ENCODE measurements around the gene CARD11.

CARD11 gene

GRCh38 chr7:2953099-2953498 lies 90.6 kb downstream of the CARD11 start:
- TF ChIP-seq ZNF70 (CRISPR knock-in tag; IDR thresholded peaks at IDR 0.05): no peak
- TF ChIP-seq TCF4 (CRISPR knock-in tag; IDR thresholded peaks at IDR 0.05; ENCODE audit: borderline replicate concordance): no peak
- no peak for TF ChIP-seq ARNTL (CRISPR knock-in tag; IDR thresholded peaks at IDR 0.05; ENCODE audit: borderline replicate concordance, low read depth)
- no peak for TF ChIP-seq CSDC2 (CRISPR knock-in tag; IDR thresholded peaks at IDR 0.05)
- no peak for TF ChIP-seq ISL1 (CRISPR knock-in tag; IDR thresholded peaks at IDR 0.05)
- TF ChIP-seq CSRNP3 (CRISPR knock-in tag; IDR thresholded peaks at IDR 0.05): no peak
- no peak for TF ChIP-seq CREB5 (CRISPR knock-in tag; IDR thresholded peaks at IDR 0.05; ENCODE audit: low read depth)
- TF ChIP-seq ZFP30 (CRISPR knock-in tag; IDR thresholded peaks at IDR 0.05): no peak
- no peak for TF ChIP-seq ZFP3 (CRISPR knock-in tag; IDR thresholded peaks at IDR 0.05)
- TF ChIP-seq PATZ1 (CRISPR knock-in tag; IDR thresholded peaks at IDR 0.05; ENCODE audit: borderline replicate concordance): no peak
- TF ChIP-seq PPARA (CRISPR knock-in tag; IDR thresholded peaks at IDR 0.05; ENCODE audit: borderline replicate concordance): no peak
- no peak for TF ChIP-seq ZNF565 (CRISPR knock-in tag; conservative IDR thresholded peaks at IDR 0.05; ENCODE audit: low read depth)
- TF ChIP-seq SNAI2 (CRISPR knock-in tag; IDR thresholded peaks at IDR 0.05): no peak
- no peak for TF ChIP-seq TOX (CRISPR knock-in tag; IDR thresholded peaks at IDR 0.05; ENCODE audit: borderline replicate concordance)
- TF ChIP-seq OSR1 (CRISPR knock-in tag; IDR thresholded peaks at IDR 0.05): no peak
- no peak for TF ChIP-seq ZNF8 (CRISPR knock-in tag; IDR thresholded peaks at IDR 0.05)
- TF ChIP-seq RARB (CRISPR knock-in tag; IDR thresholded peaks at IDR 0.05): no peak
- TF ChIP-seq BACH2 (CRISPR knock-in tag; IDR thresholded peaks at IDR 0.05; ENCODE audit: borderline replicate concordance): no peak
- no peak for TF ChIP-seq TSHZ2 (CRISPR knock-in tag; IDR thresholded peaks at IDR 0.05)
- TF ChIP-seq GLIS3 (CRISPR knock-in tag; IDR thresholded peaks at IDR 0.05): no peak
- no peak for ATAC-seq

GRCh38 chr7:2952316-2952715 lies 91.4 kb downstream of the CARD11 start:
- ATAC-seq: no peak
- TF ChIP-seq RARB (CRISPR knock-in tag; IDR thresholded peaks at IDR 0.05): no peak
- TF ChIP-seq ISL1 (CRISPR knock-in tag; IDR thresholded peaks at IDR 0.05): no peak

GRCh38 chr7:2950578-2950977 lies 93.1 kb downstream of the CARD11 start:
- TF ChIP-seq ARNTL (CRISPR knock-in tag; IDR thresholded peaks at IDR 0.05; ENCODE audit: borderline replicate concordance, low read depth) (no peak), ZFP3 (CRISPR knock-in tag; IDR thresholded peaks at IDR 0.05) (no peak), ZNF70 (CRISPR knock-in tag; IDR thresholded peaks at IDR 0.05) (no peak), ZC3H10 (CRISPR knock-in tag; IDR thresholded peaks at IDR 0.05) (no peak), CSRNP3 (CRISPR knock-in tag; IDR thresholded peaks at IDR 0.05) (no peak), GLIS3 (CRISPR knock-in tag; IDR thresholded peaks at IDR 0.05) (no peak), PATZ1 (CRISPR knock-in tag; IDR thresholded peaks at IDR 0.05; ENCODE audit: borderline replicate concordance) (no peak), ZFP30 (CRISPR knock-in tag; IDR thresholded peaks at IDR 0.05) (no peak), SNAI2 (CRISPR knock-in tag; IDR thresholded peaks at IDR 0.05) (no peak), TCF4 (CRISPR knock-in tag; IDR thresholded peaks at IDR 0.05; ENCODE audit: borderline replicate concordance) (no peak), CSDC2 (CRISPR knock-in tag; IDR thresholded peaks at IDR 0.05) (no peak), BACH2 (CRISPR knock-in tag; IDR thresholded peaks at IDR 0.05; ENCODE audit: borderline replicate concordance) (no peak)
- no peak for ATAC-seq

Measured in SK-N-SH treated with all-trans-retinoic acid at 6 μM for 48 hours (cell line).